ENCODE measurements around the gene NSUN2. TPM values are rescaled to one million over a fixed set of nuclear protein-coding genes. Genes with fewer than 3 reads are reported as not detected.

The NSUN2 gene
- total RNA-seq, 4 donors from 2014 or later: 38.5 to 100 (median 40.4) TPM

DNA sequence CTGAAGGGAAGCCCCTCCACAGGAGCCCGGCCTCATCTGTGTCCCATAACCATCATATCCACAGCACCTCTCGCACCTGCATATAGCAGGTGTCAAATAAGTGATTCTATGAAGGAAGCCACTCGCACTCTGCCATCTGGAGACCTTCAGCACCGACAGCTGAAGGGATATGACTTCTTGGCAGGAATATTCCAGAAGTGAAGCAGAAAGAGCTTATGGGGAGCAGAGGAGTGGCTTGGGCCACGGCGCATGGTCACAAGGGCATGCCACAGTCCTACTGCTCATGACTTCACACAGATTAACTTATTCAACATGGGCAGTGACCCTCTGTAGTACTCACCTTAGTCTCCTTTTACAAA is 80.9 kb downstream of the NSUN2 start:
- no peak for DNase-seq (ENCODE audit: low spot score)
- ATAC-seq (ENCODE audit: low FRiP score): no peak
- TF ChIP-seq, protein P1, sequence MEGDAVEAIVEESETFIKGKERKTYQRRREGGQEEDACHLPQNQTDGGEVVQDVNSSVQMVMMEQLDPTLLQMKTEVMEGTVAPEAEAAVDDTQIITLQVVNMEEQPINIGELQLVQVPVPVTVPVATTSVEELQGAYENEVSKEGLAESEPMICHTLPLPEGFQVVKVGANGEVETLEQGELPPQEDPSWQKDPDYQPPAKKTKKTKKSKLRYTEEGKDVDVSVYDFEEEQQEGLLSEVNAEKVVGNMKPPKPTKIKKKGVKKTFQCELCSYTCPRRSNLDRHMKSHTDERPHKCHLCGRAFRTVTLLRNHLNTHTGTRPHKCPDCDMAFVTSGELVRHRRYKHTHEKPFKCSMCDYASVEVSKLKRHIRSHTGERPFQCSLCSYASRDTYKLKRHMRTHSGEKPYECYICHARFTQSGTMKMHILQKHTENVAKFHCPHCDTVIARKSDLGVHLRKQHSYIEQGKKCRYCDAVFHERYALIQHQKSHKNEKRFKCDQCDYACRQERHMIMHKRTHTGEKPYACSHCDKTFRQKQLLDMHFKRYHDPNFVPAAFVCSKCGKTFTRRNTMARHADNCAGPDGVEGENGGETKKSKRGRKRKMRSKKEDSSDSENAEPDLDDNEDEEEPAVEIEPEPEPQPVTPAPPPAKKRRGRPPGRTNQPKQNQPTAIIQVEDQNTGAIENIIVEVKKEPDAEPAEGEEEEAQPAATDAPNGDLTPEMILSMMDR (IDR thresholded peaks at IDR 0.05): no peak

DNA sequence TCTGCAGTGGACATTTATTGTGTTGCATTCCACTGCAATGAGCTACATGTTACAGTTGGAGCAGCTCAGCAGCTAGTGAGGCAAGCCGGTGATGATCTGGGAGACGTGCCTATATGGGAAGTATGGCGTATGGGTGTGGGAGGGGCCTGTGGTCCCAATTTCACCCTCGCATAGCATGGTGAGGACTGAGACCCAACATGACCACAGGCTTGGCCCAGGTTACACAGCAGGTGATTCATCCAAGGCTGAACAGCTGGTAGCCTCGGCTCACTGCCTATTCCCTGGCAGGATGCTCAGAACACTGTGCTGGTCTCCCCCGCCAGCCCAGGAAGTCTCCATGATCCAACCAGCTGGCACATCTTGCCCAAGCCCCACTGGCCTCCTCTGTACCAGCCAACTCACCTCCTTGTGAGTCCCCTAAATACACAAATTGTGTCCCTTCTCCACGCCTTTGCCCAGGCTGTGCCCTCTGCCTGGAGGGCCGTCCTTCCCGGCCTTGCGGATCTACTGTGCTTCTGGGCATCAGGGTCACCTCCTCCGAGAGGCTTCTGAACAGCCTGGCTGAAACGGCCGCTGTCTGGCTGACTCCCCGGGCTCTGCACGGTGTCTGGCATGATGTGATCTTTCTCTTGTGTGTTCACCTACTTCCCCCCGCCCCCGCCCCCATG is 81.4 kb downstream of the NSUN2 start:
- TF ChIP-seq, protein P1 (IDR thresholded peaks at IDR 0.05): no peak
- DNase-seq (ENCODE audit: low spot score): no peak
- ATAC-seq (ENCODE audit: low FRiP score): no peak

DNA sequence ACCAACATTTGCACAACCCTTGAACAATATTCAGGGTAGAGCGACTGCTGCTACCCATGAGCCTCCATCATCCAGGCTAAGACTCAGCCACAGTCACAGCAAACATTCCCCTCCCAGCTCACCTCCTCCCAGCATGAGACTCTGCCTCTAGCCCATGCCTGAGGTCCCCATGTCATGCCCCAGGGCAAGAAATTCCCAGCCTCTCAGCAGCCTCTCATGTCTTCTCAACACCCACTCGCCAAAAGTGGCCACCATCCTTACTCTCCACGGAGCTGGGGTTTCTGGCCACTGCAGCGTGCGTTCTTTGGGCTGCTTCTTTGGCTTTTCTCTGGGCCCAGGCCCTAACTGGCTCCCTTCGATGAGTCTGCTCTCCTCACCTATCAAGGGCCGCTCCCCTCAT is 82.2 kb downstream of the NSUN2 start:
- DNase-seq (ENCODE audit: low spot score): no peak
- TF ChIP-seq, protein P1 (IDR thresholded peaks at IDR 0.05): no peak
- no peak for ATAC-seq (ENCODE audit: low FRiP score)

Other genes with a start within 250 kb of the NSUN2 start
- gene UBE2QL1, start 184.2 kb downstream of the NSUN2 start, total RNA-seq: 1 to 10 TPM in 2 of 4 donors, under 1 TPM in 2; 0.72 to 5.0 (median 2.4) TPM
- gene SRD5A1, start 396 bp upstream of the NSUN2 start, total RNA-seq: 1 to 10 TPM; 2.3 to 6.7 (median 6.0) TPM
- 10 to 100 TPM; 25.1 to 40.1 (median 31.1) TPM for gene TENT4A, start 80.4 kb upstream of the NSUN2 start, total RNA-seq